Pancreas (tissue), 10 donors: Measurements from ENCODE around the gene SLC38A11. TPM values are rescaled to one million over a fixed set of nuclear protein-coding genes. Genes with fewer than 3 reads are reported as not detected.
A peak's percentile ranks its signal among the peaks of the same experiment; 100 is the strongest.

Source experiments
- ATAC-seq, 4 donors: fragments of 200-7000 bp; cut with Tn5 transposase; one replicate each; pipeline versions ENCODE4 v1.8.0 to v1.9.1; 2020; ENCODE audit warnings: mild to moderate bottlenecking in 4 of 4, moderate library complexity in 4 of 4
- DNase-seq, 6 donors: peaks; one replicate each; pipeline ENCODE4 v3.0.0-alpha.2; 2020
- FAIRE-seq: peaks from 2 replicates; lab custom pipeline; 2012; peaks lifted over from hg19 to GRCh38; lab: Jason Lieb, UNC
- H3K27ac ChIP-seq, 4 donors: fragments of 200-600 bp; sonication (generic); 1 replicate in 3 of 4; 2 replicates in 1 of 4; pipeline versions ENCODE4 v1.5.0 to v1.8.0; 2020
- H3K27me3 ChIP-seq, 4 donors: fragments of 200-600 bp; one replicate each; pipeline ENCODE4 v1.8.0; 2021
- H3K36me3 ChIP-seq, 3 donors: fragments of 200-600 bp; sonication (generic) in 1 of 3; one replicate each; pipeline versions ENCODE4 v1.5.0 to v1.8.0; 2020 to 2021
- H3K4me1 ChIP-seq, 3 donors: fragments of 200-600 bp; one replicate each; pipeline ENCODE4 v1.8.0; 2021
- H3K4me3 ChIP-seq, 4 donors: fragments of 200-600 bp; sonication (generic) in 2 of 4; one replicate each; pipeline versions ENCODE4 v1.5.0 to v1.8.0; 2020 to 2021
- H3K9me3 ChIP-seq, 4 donors: fragments of 200-600 bp; one replicate each; pipeline ENCODE4 v1.8.0; 2021
- CTCF ChIP-seq, 4 donors: fragments of 200-600 bp; sonication (generic) in 3 of 4; IDR thresholded peaks; one replicate each; pipeline versions ENCODE4 v1.5.0 to v1.8.0; 2021; ENCODE audit warnings: antibody characterized with exemption in 4 of 4
- WGBS, 2 donors: extraction: QIAGEN DNeasy Blood & Tissue Kit; methylation state at CpG; one replicate each; pipeline ENCODE4 v1.1.7; 2013; 5-methylcytosine and 5-hydroxymethylcytosine counted together
- intact Hi-C, 3 donors: fragments of 100-400 bp; cut with DNase I; formaldehyde crosslinking; loops; one replicate each; pipeline versions ENCODE4 v1.11.1 to v1.14.2; 2022
- polyA plus RNA-seq, 2 donors: library from polyadenylated mRNA; stranded (reverse); fragments of 200-250 nt; gene quantifications; one replicate each; pipeline ENCODE4 v1.2.3, GENCODE V29; 2013
- total RNA-seq, 6 donors: library from RNA; stranded (reverse); fragmentation: NEBNext Ultra II Directional in 4 of 6; extraction: Animal tissue kit (Norgen Biotek cat#: 25700) in 4 of 6; gene quantifications; one replicate each; pipeline versions ENCODE4 v1.2.1 to v1.2.4, GENCODE V29; 2021 to 2023
- donor health status: healthy with polysubstance abuse.
- donor health status: DM: no; HTN: no; CAD: no; lungs with moderate emphysema.
- donor health status: DM: no; HTN: no; CAD: no.
- donor health status: control.
- donor health status: control.
- donor health status: Bipolar disorder and iron deficiency.
- donor health status: DM: yes; HTN: yes; CAD: no.
- donor health status: DM: no; HTN: no; CAD: no.
- donor health status: DM: no; HTN: no; CAD: no.
- donor health status: DM: yes; HTN: yes; CAD: no.

The SLC38A11 gene
- total and polyA plus RNA-seq, 8 donors = 0.55 to 5.7 (median 2.3) TPM

GRCh38 chr2:164964700-164965099 is 9.4 kb upstream of the SLC38A11 start:
- DNase-seq (no peak), ATAC-seq (no peak), FAIRE-seq (no peak)
- H3K9me3 ChIP-seq = no peaks in the 10 kb centered on the region
- H3K4me3 ChIP-seq = no peak overlapping the region
- WGBS, 2 donors = 74 to 75% methylated on average over 1 of the region's 1 CpG
- H3K27ac ChIP-seq = no peak overlapping the region
- intact Hi-C loops = no loop called here
- no peak for TF ChIP-seq CTCF (IDR thresholded peaks at IDR 0.05)
- no peaks in the 10 kb centered on the region for H3K27me3 ChIP-seq
- no peaks in the 10 kb centered on the region for H3K4me1 ChIP-seq
- H3K36me3 ChIP-seq = no peaks in the 10 kb centered on the region

GRCh38 chr2:164960159-164960558 is 4.8 kb upstream of the SLC38A11 start:
- WGBS, 2 donors = 76% methylated on average over 2 of the region's 2 CpGs
- H3K4me1 ChIP-seq = peaks cover 0 to 5% (median 0%) of the 10 kb centered on the region in 3 donors
- intact Hi-C loops = no loop called here
- no peak for TF ChIP-seq CTCF (IDR thresholded peaks at IDR 0.05)
- H3K27ac ChIP-seq = no peak overlapping the region
- FAIRE-seq (no peak), DNase-seq (no peak), ATAC-seq (no peak)
- no peaks in the 10 kb centered on the region for H3K9me3 ChIP-seq
- no peaks in the 10 kb centered on the region for H3K36me3 ChIP-seq
- H3K4me3 ChIP-seq = no peak overlapping the region
- no peaks in the 10 kb centered on the region for H3K27me3 ChIP-seq

- FAIRE-seq = no peak
- no peak for ATAC-seq
- TF ChIP-seq CTCF (IDR thresholded peaks at IDR 0.05) = no peak
- intact Hi-C loops = no loop called here
- no peak for DNase-seq
- H3K27me3 ChIP-seq = no peaks in the 10 kb centered on the region
- H3K36me3 ChIP-seq = no peaks in the 10 kb centered on the region
- WGBS, 2 donors = 78 to 81% methylated on average over 4 of the region's 4 CpGs
- H3K4me1 ChIP-seq = peaks cover 0 to 5% (median 0%) of the 10 kb centered on the region in 3 donors
- H3K27ac ChIP-seq = no peak overlapping the region
- no peaks in the 10 kb centered on the region for H3K9me3 ChIP-seq
- H3K4me3 ChIP-seq = peak overlapping the region in 1 of 4 donors; percentile 46
Observed at GRCh38 chr2:164954186-164954585, 1.1 kb downstream of the SLC38A11 start.

- Histone ChIP-seq H3K9me3 (no peaks in the 10 kb centered on the region), H3K27ac (no peak overlapping the region), H3K27me3 (no peaks in the 10 kb centered on the region), H3K4me3 (no peak overlapping the region), H3K36me3 (no peaks in the 10 kb centered on the region), H3K4me1 (peaks cover 0 to 4% (median 0%) of the 10 kb centered on the region in 3 donors)
- intact Hi-C loops = no loop called here
- WGBS, 2 donors = 61 to 89% methylated on average over 3 of the region's 3 CpGs
- DNase-seq (no peak), ATAC-seq (no peak), FAIRE-seq (no peak)
- no peak for TF ChIP-seq CTCF (IDR thresholded peaks at IDR 0.05)
Observed at GRCh38 chr2:164953279-164953678, 2.0 kb downstream of the SLC38A11 start.

- H3K4me3 ChIP-seq = no peak overlapping the region
- no peak overlapping the region for H3K27ac ChIP-seq
- 80 to 81% methylated on average over 8 of the region's 8 CpGs for WGBS, 2 donors
- intact Hi-C loops = no loop called here
- H3K27me3 ChIP-seq = no peaks in the 10 kb centered on the region
- H3K4me1 ChIP-seq = no peaks in the 10 kb centered on the region
- DNase-seq (no peak), FAIRE-seq (no peak), ATAC-seq (no peak)
- TF ChIP-seq CTCF (IDR thresholded peaks at IDR 0.05) = no peak
- H3K9me3 ChIP-seq = no peaks in the 10 kb centered on the region
- no peaks in the 10 kb centered on the region for H3K36me3 ChIP-seq
Observed at GRCh38 chr2:164952057-164952702, 3.1 kb downstream of the SLC38A11 start.
